Right atrium auricular region (tissue), 2 donors: Measurements from ENCODE around the gene JAKMIP3. TPM values are rescaled to one million over a fixed set of nuclear protein-coding genes. Genes with fewer than 3 reads are reported as not detected.
A peak's percentile ranks its signal among the peaks of the same experiment; 100 is the strongest.

Experiments
- DNase-seq: peaks from one replicate; pipeline ENCODE4 v3.0.0-alpha.2; 2019; ENCODE audit warnings: low spot score
- H3K27ac ChIP-seq, 2 donors: fragments of 200-600 bp; sonication (generic); 1 replicate in 1 of 2; 2 replicates in 1 of 2; pipeline ENCODE4 v1.5.1; 2016 to 2019
- H3K27me3 ChIP-seq, 2 donors: fragments of 200-600 bp; sonication (generic); one replicate each; pipeline versions ENCODE4 v1.5.1 to v1.6.0; 2017 to 2019
- H3K36me3 ChIP-seq: fragments of 200-600 bp; sonication (generic); one replicate; pipeline ENCODE4 v1.5.1; 2016
- H3K4me1 ChIP-seq, 2 donors: fragments of 200-600 bp; sonication (generic); one replicate each; pipeline versions ENCODE4 v1.5.1 to v1.6.0; 2017 to 2019
- H3K4me3 ChIP-seq, 2 donors: fragments of 200-600 bp; sonication (generic); 1 replicate in 1 of 2; 2 replicates in 1 of 2; pipeline ENCODE4 v1.5.1; 2017 to 2019; ENCODE audit warnings: mild to moderate bottlenecking in 1 of 2, moderate library complexity in 1 of 2
- H3K9me3 ChIP-seq, 2 donors: fragments of 200-600 bp; sonication (generic); one replicate each; pipeline ENCODE4 v1.5.1; 2019
- total RNA-seq, 2 donors: library from RNA; depleted of rRNA; stranded (reverse); fragments of >200 nt; gene quantifications; one replicate each; pipeline ENCODE4 v1.1.0, GENCODE V29; 2016
- TF ChIP-seq, protein P1 (sequence below), 2 donors: fragments of 200-600 bp; sonication (generic); IDR thresholded peaks; one replicate each; pipeline ENCODE4 v1.5.1; 2019; ENCODE audit warnings: antibody characterized with exemption in 2 of 2

JAKMIP3 gene
- total RNA-seq, 2 donors from 2014 or later: 0.20 to 0.44 TPM

DNA sequence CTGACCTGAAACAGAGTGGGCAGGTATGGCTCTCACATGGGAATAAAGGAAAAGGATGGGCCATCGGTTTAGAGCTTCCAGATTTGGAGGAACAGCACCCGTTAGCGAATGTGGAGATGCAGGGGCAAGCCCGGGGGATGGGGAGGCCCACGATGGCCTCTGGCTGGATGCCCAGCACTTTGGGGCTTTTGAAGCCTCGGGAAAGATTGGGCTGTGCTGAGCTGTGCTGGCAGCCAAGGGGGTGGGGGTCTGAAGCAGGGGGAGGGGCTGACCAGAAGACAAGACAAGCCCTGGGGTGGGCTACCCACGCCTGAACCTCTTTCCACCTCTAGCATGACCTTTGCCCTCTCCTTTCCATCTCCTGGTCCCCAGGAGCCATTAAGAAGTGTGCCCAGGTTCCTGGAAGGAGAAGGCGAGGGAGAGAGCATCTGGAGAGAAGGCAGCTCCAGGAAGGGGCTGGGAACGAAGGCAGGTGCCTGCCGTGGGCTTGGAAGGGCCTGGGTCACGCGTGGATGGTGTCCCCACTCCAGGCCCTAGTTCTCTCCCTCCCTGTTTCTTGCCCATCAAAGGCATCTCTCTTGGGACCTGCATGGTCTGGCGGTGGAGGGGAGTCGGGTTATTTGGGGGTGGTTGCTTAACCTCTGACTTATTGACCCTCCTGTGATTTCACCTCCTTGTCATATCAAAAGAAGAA, 39.7 kb downstream of the JAKMIP3 start:
- DNase-seq: peak; percentile 18
- TF ChIP-seq, protein P1, sequence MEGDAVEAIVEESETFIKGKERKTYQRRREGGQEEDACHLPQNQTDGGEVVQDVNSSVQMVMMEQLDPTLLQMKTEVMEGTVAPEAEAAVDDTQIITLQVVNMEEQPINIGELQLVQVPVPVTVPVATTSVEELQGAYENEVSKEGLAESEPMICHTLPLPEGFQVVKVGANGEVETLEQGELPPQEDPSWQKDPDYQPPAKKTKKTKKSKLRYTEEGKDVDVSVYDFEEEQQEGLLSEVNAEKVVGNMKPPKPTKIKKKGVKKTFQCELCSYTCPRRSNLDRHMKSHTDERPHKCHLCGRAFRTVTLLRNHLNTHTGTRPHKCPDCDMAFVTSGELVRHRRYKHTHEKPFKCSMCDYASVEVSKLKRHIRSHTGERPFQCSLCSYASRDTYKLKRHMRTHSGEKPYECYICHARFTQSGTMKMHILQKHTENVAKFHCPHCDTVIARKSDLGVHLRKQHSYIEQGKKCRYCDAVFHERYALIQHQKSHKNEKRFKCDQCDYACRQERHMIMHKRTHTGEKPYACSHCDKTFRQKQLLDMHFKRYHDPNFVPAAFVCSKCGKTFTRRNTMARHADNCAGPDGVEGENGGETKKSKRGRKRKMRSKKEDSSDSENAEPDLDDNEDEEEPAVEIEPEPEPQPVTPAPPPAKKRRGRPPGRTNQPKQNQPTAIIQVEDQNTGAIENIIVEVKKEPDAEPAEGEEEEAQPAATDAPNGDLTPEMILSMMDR (IDR thresholded peaks at IDR 0.05): no peak
- Histone ChIP-seq H3K4me1 (no peaks in the 10 kb centered on the region), H3K27me3 (no peaks in the 10 kb centered on the region), H3K4me3 (no peak overlapping the region), H3K27ac (no peak overlapping the region), H3K9me3 (no peaks in the 10 kb centered on the region), H3K36me3 (no peaks in the 10 kb centered on the region)

DNA sequence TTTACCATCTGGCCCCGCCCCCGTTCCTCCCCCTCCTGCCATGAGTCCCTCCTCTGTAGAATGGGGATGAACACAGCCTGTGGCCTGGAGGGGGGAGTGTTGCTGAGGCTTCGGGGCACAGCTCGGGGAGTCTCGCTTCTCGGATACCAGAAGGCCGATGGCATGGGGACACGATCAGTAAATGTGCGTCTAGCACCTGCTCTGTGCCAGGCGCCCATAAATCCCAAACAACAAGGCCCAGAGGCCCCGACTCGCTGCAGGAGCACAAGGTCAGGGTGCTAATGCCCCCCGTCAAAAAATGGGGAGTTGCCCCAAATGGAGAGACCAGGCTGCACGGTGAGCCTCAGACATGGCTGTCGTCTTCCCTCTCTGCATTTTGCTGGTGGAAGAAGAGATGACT, 40.7 kb downstream of the JAKMIP3 start:
- Histone ChIP-seq H3K4me1 (no peaks in the 10 kb centered on the region), H3K36me3 (no peaks in the 10 kb centered on the region), H3K27ac (no peak overlapping the region), H3K4me3 (no peak overlapping the region), H3K9me3 (no peaks in the 10 kb centered on the region), H3K27me3 (no peaks in the 10 kb centered on the region)
- peak; percentile 34 for DNase-seq
- TF ChIP-seq, protein P1 (IDR thresholded peaks at IDR 0.05): no peak

DNA sequence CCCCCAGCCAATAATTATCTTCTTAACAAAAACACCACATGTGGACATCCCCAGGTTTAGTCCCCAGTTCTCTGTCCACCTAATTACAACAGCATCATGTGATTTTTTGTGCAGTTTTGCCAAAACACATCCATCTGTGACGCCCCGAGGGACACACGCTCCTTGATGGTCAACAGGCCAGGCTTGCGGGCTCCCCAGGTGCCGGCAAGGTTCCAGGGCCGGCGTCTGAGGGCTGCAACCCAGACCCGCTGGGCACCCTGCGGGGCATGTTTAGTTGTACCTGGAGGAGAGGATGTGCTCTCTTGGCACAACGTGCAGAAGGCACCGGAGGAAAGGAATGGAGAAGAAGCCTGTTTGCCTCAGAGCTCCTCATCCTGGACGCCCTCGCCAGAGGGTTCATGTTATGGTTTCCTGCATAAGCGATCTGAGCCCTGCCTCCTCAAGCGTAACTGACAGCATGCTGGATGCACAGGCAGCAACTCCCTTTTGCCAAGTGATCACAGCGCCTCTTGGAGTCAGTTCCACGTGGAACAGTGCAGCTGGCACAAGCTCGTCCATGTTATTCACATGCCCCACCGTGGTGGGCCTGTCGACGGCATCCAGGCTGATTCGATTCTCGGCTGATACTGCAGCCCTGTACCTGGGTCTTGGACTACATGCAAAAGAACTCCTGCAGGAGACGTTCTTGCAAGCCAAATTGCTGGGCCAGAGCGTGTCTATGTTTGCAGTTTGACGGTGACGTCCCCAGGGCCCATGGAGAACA, 41.6 kb downstream of the JAKMIP3 start:
- Histone ChIP-seq H3K27ac (no peak overlapping the region), H3K36me3 (no peaks in the 10 kb centered on the region), H3K4me1 (no peaks in the 10 kb centered on the region), H3K9me3 (no peaks in the 10 kb centered on the region), H3K4me3 (no peak overlapping the region), H3K27me3 (no peaks in the 10 kb centered on the region)
- TF ChIP-seq, protein P1 (IDR thresholded peaks at IDR 0.05): no peak
- peak; percentile 53 for DNase-seq

DNA sequence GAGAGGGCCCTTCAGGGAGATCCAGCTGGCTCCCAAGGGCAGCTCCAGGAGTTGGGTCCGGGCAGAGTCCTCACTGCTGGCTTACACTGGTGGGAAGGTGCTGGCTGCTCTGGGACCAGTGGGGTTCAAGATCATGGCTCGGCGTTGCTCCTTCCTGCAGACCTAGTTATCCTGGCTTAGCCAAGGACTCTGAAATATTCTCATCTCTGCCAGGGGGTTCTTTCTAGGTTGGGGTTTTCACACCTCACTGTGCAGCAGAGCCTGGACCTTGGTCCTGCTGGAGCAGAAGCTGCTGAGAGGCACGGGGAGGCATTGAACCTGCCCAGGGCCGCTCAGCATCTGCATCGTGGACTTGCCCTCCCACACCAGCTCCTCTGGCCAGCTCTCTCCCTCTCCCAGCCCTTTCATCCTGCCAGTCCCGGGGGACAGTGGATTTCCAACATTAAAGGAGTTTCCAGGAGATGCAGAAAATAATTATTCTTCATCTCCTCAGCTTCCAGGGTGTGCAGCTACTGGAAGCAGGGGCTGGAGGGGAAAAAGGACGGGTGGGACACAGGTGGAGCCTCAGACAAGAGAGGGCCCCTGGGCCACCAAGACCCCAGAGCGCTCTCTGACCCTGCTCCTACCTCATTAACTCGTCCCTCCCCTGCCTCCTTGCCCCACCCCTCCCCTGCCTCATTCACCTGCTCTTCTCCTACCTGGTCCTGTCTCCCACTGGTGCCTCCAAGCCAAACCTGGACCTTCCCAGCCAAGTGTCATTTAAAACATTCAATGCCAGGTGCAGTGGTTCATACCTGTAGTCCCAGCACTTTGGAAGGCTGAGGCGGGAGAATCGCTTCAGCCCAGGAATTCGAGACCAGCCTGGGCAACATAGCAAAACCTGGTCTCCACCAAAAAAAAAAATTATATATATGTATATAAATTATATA, 42.5 kb downstream of the JAKMIP3 start:
- Histone ChIP-seq H3K9me3 (no peaks in the 10 kb centered on the region), H3K27ac (no peak overlapping the region), H3K27me3 (no peaks in the 10 kb centered on the region), H3K4me3 (no peak overlapping the region), H3K36me3 (no peaks in the 10 kb centered on the region), H3K4me1 (no peaks in the 10 kb centered on the region)
- TF ChIP-seq, protein P1 (IDR thresholded peaks at IDR 0.05): no peak
- peak; percentile 42 for DNase-seq

DNA sequence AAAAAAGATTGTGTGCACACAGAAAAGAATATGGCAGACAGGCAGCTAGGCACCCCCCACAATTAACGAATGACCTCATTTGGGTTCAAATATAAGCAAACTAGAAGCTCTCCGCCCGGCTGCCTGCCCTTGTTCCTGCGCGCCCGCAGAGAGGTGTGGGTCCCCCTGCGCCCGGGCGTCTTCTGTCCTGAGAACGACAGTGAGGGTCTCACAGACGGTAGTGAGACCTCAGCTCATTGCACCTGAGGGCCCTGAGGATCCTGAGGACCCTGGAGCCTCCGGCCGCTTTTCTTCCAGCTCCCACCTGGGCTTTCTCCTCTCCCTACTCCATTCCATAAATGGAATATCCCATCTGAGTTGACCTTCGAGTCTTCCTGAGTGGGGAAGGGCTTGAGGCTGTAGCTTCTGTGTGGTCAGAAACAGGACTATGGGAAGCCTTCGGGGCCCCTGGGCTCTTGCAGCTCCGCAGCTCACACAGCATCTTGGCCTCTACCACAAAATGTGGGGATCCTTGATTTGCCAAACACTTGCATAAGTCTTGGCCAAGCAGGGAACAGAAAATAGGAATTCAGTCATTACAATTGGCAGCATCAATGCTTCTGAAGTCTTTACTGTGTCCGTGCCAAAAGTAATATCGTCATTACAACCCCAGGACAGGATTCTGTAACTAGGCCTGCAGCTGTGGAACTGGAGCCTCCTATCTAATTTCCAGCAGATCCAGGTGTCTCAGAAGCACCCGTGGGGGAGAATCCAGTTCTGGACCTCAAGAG, 43.8 kb downstream of the JAKMIP3 start:
- no peaks in the 10 kb centered on the region for H3K4me1 ChIP-seq
- H3K4me3 ChIP-seq: no peak overlapping the region
- no peaks in the 10 kb centered on the region for H3K27me3 ChIP-seq
- peak; percentile 61 for DNase-seq
- H3K9me3 ChIP-seq: no peaks in the 10 kb centered on the region
- no peak overlapping the region for H3K27ac ChIP-seq
- TF ChIP-seq, protein P1 (IDR thresholded peaks at IDR 0.05): no peak
- no peaks in the 10 kb centered on the region for H3K36me3 ChIP-seq
